Spinal cord (tissue), 10 donors: Measurements from ENCODE around the gene CCDC116. TPM values are rescaled to one million over a fixed set of nuclear protein-coding genes. Genes with fewer than 3 reads are reported as not detected.
"Not testable (repeated sequence)": the region's sequence is repeated elsewhere in the genome, so short reads cannot be mapped to it uniquely, and the experiment has no call there.

ENCODE experiments used
- DNase-seq, 6 donors: peaks; one replicate each; pipeline versions ENCODE4 v3.0.0 to v3.0.0-alpha.2; 2013 to 2015; ENCODE audit warnings: low spot score in 6 of 6, low read depth in 4 of 6
- H3K27ac ChIP-seq: one replicate; pipeline ENCODE4 v1.5.1; 2013; ENCODE audit warnings: low read depth, low read length, control low read depth
- H3K27me3 ChIP-seq: one replicate; pipeline ENCODE4 v1.6.1; 2013; ENCODE audit warnings: low read length; ENCODE audit not compliant: control insufficient read depth, insufficient read depth
- H3K36me3 ChIP-seq: one replicate; pipeline ENCODE4 v1.6.1; 2013; ENCODE audit warnings: low read length; ENCODE audit not compliant: control insufficient read depth, insufficient read depth
- H3K4me1 ChIP-seq: one replicate; pipeline ENCODE4 v1.6.1; 2013; ENCODE audit warnings: low read length; ENCODE audit not compliant: control insufficient read depth, insufficient read depth
- H3K4me3 ChIP-seq: one replicate; pipeline ENCODE4 v1.5.1; 2013; ENCODE audit warnings: low read depth, low read length, control low read depth
- H3K9me3 ChIP-seq: one replicate; pipeline ENCODE4 v1.6.1; 2013; ENCODE audit warnings: low read length; ENCODE audit not compliant: control insufficient read depth, insufficient read depth
- WGBS: methylation state at CpG from one replicate; pipeline ENCODE4 v1.1.5; 2013; ENCODE audit warnings: missing lambda C conversion rate; ENCODE audit not compliant: insufficient coverage; 5-methylcytosine and 5-hydroxymethylcytosine counted together
- polyA plus RNA-seq, 2 donors: library from polyadenylated mRNA; unstranded; fragments of 120-200 nt; gene quantifications; one replicate each; pipeline ENCODE4 v1.2.1, GENCODE V29; 2013; ENCODE audit not compliant: insufficient read length in 2 of 2
- total RNA-seq, 2 donors: library from RNA; depleted of rRNA in 1 of 2; stranded (reverse); fragments of 120-200 nt in 1 of 2; fragments of >200 nt in 1 of 2; gene quantifications; one replicate each; pipeline versions ENCODE4 v1.2.3 to v1.2.4, GENCODE V29; 2013 to 2014
- donor health status: healthy.

Gene CCDC116
- total and polyA plus RNA-seq, 4 donors, result 0.20 to 1.1 (median 0.45) TPM

- WGBS, result 85% methylated on average over 9 of the region's 11 CpGs
- DNase-seq, result no peak
- Histone ChIP-seq H3K27me3 (no peaks in the 10 kb centered on the region), H3K36me3 (peaks cover 50% of the 10 kb centered on the region), H3K27ac (no peak overlapping the region), H3K4me1 (peaks cover 17% of the 10 kb centered on the region), H3K4me3 (no peak overlapping the region), H3K9me3 (no peaks in the 10 kb centered on the region)
Observed at GRCh38 chr22:21593406-21594232, 38.9 kb upstream of the CCDC116 start.

GRCh38 chr22:21594865-21595452 is 37.6 kb upstream of the CCDC116 start:
- Histone ChIP-seq H3K27me3 (no peaks in the 10 kb centered on the region), H3K4me3 (no peak overlapping the region), H3K27ac (no peak overlapping the region), H3K4me1 (peaks cover 17% of the 10 kb centered on the region), H3K9me3 (no peaks in the 10 kb centered on the region), H3K36me3 (peaks cover 54% of the 10 kb centered on the region)
- DNase-seq, result no peak
- WGBS, result 98% methylated on average over 4 of the region's 5 CpGs

- not testable (repeated sequence) for DNase-seq, H3K9me3 ChIP-seq, H3K4me3 ChIP-seq, H3K27ac ChIP-seq, H3K27me3 ChIP-seq, H3K4me1 ChIP-seq
- H3K36me3 ChIP-seq, result peaks cover 48% of the 10 kb centered on the region
- 100% methylated on average over 8 of the region's 13 CpGs for WGBS
Observed at GRCh38 chr22:21596356-21597135, 36.0 kb upstream of the CCDC116 start.

GRCh38 chr22:21598302-21598701 is 34.3 kb upstream of the CCDC116 start:
- Histone ChIP-seq H3K9me3 (no peaks in the 10 kb centered on the region), H3K27ac (no peak overlapping the region), H3K27me3 (no peaks in the 10 kb centered on the region), H3K4me1 (peaks cover 5% of the 10 kb centered on the region), H3K36me3 (peaks cover 40% of the 10 kb centered on the region), H3K4me3 (no peak overlapping the region)
- no CpG with 5 or more reads among the region's 3 CpGs for WGBS
- DNase-seq, result no peak

- no peak overlapping the region for H3K27ac ChIP-seq
- H3K27me3 ChIP-seq, result no peaks in the 10 kb centered on the region
- no peak overlapping the region for H3K4me3 ChIP-seq
- 82% methylated on average over 5 of the region's 6 CpGs for WGBS
- peaks cover 5% of the 10 kb centered on the region for H3K4me1 ChIP-seq
- H3K36me3 ChIP-seq, result peaks cover 32% of the 10 kb centered on the region
- no peaks in the 10 kb centered on the region for H3K9me3 ChIP-seq
- DNase-seq, result no peak
Observed at GRCh38 chr22:21599053-21599893, 33.3 kb upstream of the CCDC116 start.

- Histone ChIP-seq H3K27me3 (no peaks in the 10 kb centered on the region), H3K4me3 (no peak overlapping the region), H3K36me3 (peaks cover 15% of the 10 kb centered on the region), H3K27ac (no peak overlapping the region), H3K9me3 (no peaks in the 10 kb centered on the region), H3K4me1 (no peaks in the 10 kb centered on the region)
- no peak for DNase-seq
- WGBS, result 90% methylated on average over 5 of the region's 6 CpGs
Observed at GRCh38 chr22:21602579-21602978, 30.0 kb upstream of the CCDC116 start.

- 88% methylated on average over 7 of the region's 9 CpGs for WGBS
- H3K4me1 ChIP-seq, result no peaks in the 10 kb centered on the region
- no peak overlapping the region for H3K4me3 ChIP-seq
- no peak for DNase-seq
- no peaks in the 10 kb centered on the region for H3K27me3 ChIP-seq
- H3K36me3 ChIP-seq, result peaks cover 13% of the 10 kb centered on the region
- no peaks in the 10 kb centered on the region for H3K9me3 ChIP-seq
- no peak overlapping the region for H3K27ac ChIP-seq
Observed at GRCh38 chr22:21603973-21604372, 28.6 kb upstream of the CCDC116 start.

GRCh38 chr22:21605887-21606564 is 26.5 kb upstream of the CCDC116 start:
- DNase-seq, result no peak
- Histone ChIP-seq H3K4me1 (no peaks in the 10 kb centered on the region), H3K36me3 (peaks cover 14% of the 10 kb centered on the region), H3K9me3 (no peaks in the 10 kb centered on the region), H3K4me3 (no peak overlapping the region), H3K27me3 (no peaks in the 10 kb centered on the region), H3K27ac (no peak overlapping the region)
- WGBS, result 81% methylated on average over 7 of the region's 7 CpGs

- 100% methylated on average over 8 of the region's 8 CpGs for WGBS
Observed at GRCh38 chr22:21606775-21607174, 25.8 kb upstream of the CCDC116 start.

More at GRCh38 chr22:21606775-21607174, 25.8 kb upstream of the CCDC116 start:
- Histone ChIP-seq H3K36me3 (peaks cover 21% of the 10 kb centered on the region), H3K27me3 (no peaks in the 10 kb centered on the region), H3K9me3 (no peaks in the 10 kb centered on the region), H3K4me3 (no peak overlapping the region), H3K4me1 (no peaks in the 10 kb centered on the region), H3K27ac (no peak overlapping the region)
- no peak for DNase-seq
